Type B pancreatic cell (in vitro differentiated cells): ENCODE measurements around the gene NOS1AP. TPM values are rescaled to one million over a fixed set of nuclear protein-coding genes. Genes with fewer than 3 reads are reported as not detected.

Source experiments
- DNase-seq: peaks from one replicate; pipeline ENCODE4 v3.0.0; 2021; ENCODE audit warnings: mixed read lengths; ENCODE audit not compliant: unreplicated experiment; ENCODE audit errors: extremely low spot score
- H3K27ac Mint-ChIP-seq: 2 replicates; pipeline ENCODE4 v1.8.0; 2021; ENCODE audit warnings: mild to moderate bottlenecking, mixed read lengths
- H3K27me3 Mint-ChIP-seq: 2 replicates; pipeline ENCODE4 v1.8.0; 2021; ENCODE audit warnings: mixed read lengths
- H3K36me3 Mint-ChIP-seq: 2 replicates; pipeline ENCODE4 v1.8.0; 2021; ENCODE audit warnings: mixed read lengths
- H3K4me1 Mint-ChIP-seq: one replicate; pipeline ENCODE4 v1.8.0; 2021; ENCODE audit warnings: mixed read lengths; ENCODE audit not compliant: unreplicated experiment
- H3K4me3 Mint-ChIP-seq: 2 replicates; pipeline ENCODE4 v1.8.0; 2021; ENCODE audit warnings: mild to moderate bottlenecking, mixed read lengths
- H3K9me3 Mint-ChIP-seq: 2 replicates; pipeline ENCODE4 v1.8.0; 2021; ENCODE audit warnings: mixed read lengths
- total RNA-seq: library from RNA; stranded (reverse); gene quantifications from 2 replicates; pipeline ENCODE4 v1.2.1, GENCODE V29; 2021; ENCODE audit warnings: low replicate concordance
- TF ChIP-seq, protein P1 (sequence below): fragments of 200-600 bp; sonication (generic); conservative IDR thresholded peaks from 2 replicates; pipeline ENCODE4 v1.5.0; 2021; ENCODE audit warnings: antibody characterized with exemption, mild to moderate bottlenecking

The NOS1AP gene
- total RNA-seq, 1 donor from 2014 or later = 10.4 TPM

GRCh38 chr1:162397943-162398560 is 328.6 kb downstream of the NOS1AP start:
- Mint-ChIP-seq H3K9me3 (no peaks in the 10 kb centered on the region), H3K27me3 (peaks cover 29% of the 10 kb centered on the region), H3K4me1 (peaks cover 26% of the 10 kb centered on the region), H3K4me3 (no peak overlapping the region), H3K36me3 (no peaks in the 10 kb centered on the region), H3K27ac (no peak overlapping the region)
- TF ChIP-seq, protein P1, sequence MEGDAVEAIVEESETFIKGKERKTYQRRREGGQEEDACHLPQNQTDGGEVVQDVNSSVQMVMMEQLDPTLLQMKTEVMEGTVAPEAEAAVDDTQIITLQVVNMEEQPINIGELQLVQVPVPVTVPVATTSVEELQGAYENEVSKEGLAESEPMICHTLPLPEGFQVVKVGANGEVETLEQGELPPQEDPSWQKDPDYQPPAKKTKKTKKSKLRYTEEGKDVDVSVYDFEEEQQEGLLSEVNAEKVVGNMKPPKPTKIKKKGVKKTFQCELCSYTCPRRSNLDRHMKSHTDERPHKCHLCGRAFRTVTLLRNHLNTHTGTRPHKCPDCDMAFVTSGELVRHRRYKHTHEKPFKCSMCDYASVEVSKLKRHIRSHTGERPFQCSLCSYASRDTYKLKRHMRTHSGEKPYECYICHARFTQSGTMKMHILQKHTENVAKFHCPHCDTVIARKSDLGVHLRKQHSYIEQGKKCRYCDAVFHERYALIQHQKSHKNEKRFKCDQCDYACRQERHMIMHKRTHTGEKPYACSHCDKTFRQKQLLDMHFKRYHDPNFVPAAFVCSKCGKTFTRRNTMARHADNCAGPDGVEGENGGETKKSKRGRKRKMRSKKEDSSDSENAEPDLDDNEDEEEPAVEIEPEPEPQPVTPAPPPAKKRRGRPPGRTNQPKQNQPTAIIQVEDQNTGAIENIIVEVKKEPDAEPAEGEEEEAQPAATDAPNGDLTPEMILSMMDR = no peak
- no peak for DNase-seq

- H3K27me3 Mint-ChIP-seq = peaks cover 29% of the 10 kb centered on the region
- TF ChIP-seq, protein P1 = no peak
- peaks cover 26% of the 10 kb centered on the region for H3K4me1 Mint-ChIP-seq
- no peak for DNase-seq
- no peak overlapping the region for H3K27ac Mint-ChIP-seq
- H3K36me3 Mint-ChIP-seq = no peaks in the 10 kb centered on the region
- H3K9me3 Mint-ChIP-seq = no peaks in the 10 kb centered on the region
- H3K4me3 Mint-ChIP-seq = no peak overlapping the region
Measured at GRCh38 chr1:162398999-162399580, 329.6 kb downstream of the NOS1AP start.

DNA sequence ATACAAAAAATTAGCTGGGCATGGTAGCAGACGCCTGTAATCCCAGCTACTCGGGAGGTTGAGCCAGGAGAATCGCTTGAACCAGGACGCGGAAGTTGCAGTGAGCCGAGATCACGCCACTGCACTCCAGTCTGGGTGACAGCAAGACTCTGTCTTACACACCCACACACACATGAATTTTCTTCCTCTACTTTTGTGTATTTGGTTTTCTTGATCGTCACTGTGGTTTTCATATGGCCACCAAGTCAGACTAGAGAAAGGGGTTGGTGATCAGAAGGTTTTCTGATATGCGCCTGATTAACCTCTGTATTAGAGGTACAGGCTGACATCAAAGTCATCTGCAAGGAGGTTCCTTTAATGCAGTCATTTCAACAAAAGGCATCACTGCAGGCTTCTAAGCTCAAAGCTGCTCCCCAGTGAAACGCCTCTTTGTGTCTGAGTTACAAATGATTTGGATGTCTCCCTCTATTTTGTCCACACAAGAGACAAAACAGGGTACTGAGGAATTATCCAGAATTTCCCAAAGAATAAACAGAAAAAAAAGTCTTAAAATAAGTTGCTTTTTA is 331.4 kb downstream of the NOS1AP start:
- TF ChIP-seq, protein P1 = no peak
- no peak overlapping the region for H3K4me3 Mint-ChIP-seq

GRCh38 chr1:162404550-162405160 is 335.2 kb downstream of the NOS1AP start:
- Mint-ChIP-seq H3K36me3 (no peaks in the 10 kb centered on the region), H3K27ac (no peak overlapping the region), H3K9me3 (no peaks in the 10 kb centered on the region), H3K27me3 (no peaks in the 10 kb centered on the region), H3K4me1 (peaks cover 6% of the 10 kb centered on the region), H3K4me3 (no peak overlapping the region)
- no peak for DNase-seq
- TF ChIP-seq, protein P1 = no peak

More for the DNA sequence above, 331.4 kb downstream of the NOS1AP start:
- Mint-ChIP-seq H3K27me3 (peaks cover 28% of the 10 kb centered on the region), H3K4me1 (peaks cover 26% of the 10 kb centered on the region), H3K36me3 (no peaks in the 10 kb centered on the region), H3K9me3 (no peaks in the 10 kb centered on the region), H3K27ac (no peak overlapping the region)
- DNase-seq = no peak

- H3K9me3 Mint-ChIP-seq = no peaks in the 10 kb centered on the region
- no peak overlapping the region for H3K4me3 Mint-ChIP-seq
- H3K27me3 Mint-ChIP-seq = no peaks in the 10 kb centered on the region
- peaks cover 2% of the 10 kb centered on the region for H3K4me1 Mint-ChIP-seq
- TF ChIP-seq, protein P1 = no peak
- DNase-seq = no peak
- H3K27ac Mint-ChIP-seq = no peak overlapping the region
- no peaks in the 10 kb centered on the region for H3K36me3 Mint-ChIP-seq
Measured at GRCh38 chr1:162405800-162406199, 336.3 kb downstream of the NOS1AP start.
